GM21786 (cell line): ENCODE data around the gene TBC1D19.

ENCODE experiments used
- ATAC-seq: cut with Tn5 transposase; IDR thresholded peaks from one replicate; pipeline ENCODE4 v1.9.1; 2021; ENCODE audit not compliant: unreplicated experiment

Gene TBC1D19

DNA sequence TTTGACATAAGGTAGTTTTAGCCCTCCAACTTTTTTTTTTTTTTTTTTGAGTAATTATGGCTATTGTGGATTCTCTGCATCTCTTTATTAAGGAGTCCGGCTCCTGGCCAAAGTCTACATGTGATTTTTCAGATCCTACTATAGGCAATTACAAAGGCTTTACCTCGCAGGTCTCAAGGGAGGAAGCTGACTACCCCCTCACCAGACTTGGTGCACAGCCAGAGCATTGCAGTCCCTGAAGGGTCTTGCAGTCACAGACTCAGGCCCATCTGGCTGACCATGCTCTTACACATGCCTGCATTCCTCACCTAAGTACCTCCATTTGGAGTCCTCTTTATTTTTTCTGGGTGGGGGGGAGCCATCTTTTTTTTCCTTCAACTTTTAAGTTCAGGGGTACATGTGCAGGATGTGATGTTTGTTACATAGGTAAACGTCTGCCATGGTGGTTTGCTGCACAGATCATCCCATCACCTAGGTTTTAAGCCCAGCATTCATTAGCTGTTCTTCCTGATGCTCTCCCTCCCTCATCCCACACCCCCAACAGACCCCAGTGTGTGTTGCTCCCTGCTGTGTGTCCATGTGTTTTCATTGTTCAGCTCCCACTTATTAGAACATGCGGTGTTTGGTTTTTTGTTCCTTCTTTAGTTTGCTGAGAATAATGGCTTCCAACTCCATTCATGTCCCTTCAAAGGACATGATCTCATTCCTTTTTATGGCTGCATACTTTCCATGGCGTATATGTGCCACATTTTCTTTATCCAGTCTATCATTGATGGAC lies 188.4 kb downstream of the TBC1D19 start:
- ATAC-seq, result no peak

DNA sequence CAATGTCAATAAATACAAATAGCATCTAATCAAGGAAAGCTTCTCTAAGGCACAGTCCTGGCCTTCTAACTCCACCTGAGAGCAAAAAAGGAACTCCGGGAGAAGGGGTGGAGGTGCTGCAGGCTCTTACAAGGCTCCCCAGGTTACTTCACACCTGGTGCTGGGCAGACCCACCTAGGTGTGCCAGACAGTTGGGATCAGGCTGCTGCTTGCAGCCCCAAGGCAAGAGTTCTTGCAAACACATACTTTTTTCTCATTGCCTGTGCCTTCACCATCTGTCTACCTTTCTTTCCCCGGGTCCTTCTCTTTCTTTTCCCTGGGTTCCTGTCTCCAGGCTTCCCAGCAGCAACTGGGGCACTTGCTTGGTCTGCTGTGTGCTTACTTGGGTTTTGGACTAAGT lies 195.3 kb downstream of the TBC1D19 start:
- ATAC-seq, result no peak

DNA sequence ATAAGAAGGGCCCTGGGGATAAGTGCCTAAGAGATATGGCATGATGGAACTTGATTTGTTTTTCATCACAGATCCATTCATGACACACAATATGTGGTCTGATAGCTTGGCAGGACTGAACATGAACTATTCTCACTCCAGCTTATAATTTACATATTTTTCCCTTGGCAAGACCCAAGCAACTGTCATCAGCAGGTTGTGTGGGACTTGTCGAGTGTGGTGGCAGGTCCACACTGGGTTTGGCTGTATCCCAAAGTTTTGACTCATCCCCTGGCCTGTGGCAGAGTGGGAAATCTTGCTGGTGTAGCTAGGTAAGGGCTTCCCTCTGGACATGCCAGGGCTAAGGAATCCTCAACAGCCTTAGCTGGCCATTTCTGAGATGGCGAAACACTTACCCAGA lies 195.8 kb downstream of the TBC1D19 start:
- ATAC-seq, result no peak

DNA sequence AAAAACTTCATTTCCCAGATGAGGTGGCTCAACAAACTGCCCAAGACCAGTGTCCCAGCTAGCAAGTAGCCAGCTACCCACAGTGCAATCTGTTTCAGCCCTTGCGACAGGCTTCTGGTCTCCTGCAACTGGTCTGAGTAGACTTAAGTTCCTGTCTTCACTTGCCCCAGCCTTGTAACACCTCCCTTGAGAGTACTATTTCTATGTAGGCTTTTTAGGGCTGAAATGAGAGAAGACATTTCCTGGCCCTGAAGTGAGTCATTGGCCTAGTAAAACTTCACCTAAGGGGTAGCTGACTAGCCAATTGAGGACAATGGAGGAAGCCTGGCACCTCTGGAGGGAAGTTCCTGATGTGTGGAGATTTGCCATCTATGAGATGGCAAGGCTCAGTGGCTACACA lies 196.7 kb downstream of the TBC1D19 start:
- peak; percentile 97 for ATAC-seq

DNA sequence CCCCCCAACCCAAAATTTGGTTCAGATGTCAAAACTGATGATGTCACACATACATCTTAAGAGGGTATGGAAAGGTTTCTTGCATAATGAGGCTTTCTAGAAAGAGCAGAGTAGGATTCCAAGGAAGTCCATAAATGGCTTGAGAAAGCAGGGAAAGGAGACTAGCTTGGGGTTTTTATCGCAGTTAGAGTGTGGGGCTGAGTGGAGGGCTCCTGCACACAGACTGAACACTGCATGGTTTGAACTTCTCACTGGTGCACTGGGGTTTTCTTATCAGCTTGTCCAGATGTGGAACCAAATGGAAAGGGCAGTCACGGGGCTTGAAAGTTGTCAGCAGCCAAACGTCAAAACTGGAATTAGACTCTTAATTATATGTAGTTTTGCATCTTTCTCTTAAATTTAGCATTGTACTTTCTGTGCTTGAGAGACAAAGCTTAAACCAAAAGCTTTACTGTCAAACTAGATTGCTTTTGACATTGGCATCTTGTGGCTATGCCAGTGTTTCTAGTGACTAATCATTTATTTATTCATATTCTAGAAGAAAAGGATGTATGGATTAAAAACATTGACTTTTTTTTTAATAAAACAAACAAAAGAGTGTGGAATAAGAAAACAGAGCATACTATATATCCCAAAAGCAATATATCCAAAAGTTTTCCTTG lies 198.4 kb downstream of the TBC1D19 start:
- ATAC-seq, result no peak

DNA sequence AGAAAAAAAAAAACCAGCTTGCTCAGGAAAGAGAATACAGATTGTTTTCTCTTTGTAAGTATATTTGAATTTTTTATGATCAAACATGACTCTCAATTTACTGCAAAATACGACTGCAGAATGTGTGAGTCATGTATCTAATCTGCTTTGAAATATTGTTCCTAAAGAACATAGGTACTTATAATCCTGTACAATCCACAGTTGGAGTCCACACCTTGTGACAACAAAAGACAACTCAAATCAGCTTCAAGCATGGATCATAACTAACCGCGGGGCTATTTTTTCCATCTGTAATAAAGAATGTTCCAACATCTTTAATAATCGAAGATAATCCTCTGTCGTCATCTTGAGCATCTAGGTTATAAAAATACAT lies 198.9 kb downstream of the TBC1D19 start:
- no peak for ATAC-seq

DNA sequence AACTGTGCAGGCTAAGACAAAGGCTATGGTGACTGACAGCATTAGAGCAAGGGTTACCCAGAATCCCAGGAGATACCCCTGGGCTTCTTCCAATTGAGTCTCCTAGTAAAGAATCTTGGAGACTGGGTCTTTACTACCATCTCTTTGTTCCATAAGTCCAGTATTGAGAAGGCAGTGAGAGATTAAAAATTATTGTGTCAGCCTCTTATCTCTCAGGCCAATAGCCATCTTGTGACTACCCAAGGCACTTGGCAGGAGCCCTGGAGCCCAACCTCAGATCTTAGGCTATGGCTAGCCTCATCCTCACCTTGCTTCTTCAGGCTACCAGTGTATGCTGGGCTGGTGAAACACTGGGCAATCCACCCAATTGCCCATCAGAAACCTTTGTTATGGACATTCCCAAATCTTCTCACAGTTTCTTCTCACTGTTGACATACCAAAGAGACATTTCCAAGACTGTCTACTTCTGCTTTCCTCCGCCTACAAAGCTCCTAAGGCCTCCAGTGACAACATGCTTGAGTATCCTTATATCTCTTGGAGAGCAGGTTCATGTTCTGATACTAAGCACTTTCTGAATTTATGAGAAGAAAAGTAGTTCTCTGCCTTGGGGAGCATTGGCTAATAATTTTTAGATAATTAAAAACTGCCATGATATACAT lies 200.5 kb downstream of the TBC1D19 start:
- no peak for ATAC-seq

DNA sequence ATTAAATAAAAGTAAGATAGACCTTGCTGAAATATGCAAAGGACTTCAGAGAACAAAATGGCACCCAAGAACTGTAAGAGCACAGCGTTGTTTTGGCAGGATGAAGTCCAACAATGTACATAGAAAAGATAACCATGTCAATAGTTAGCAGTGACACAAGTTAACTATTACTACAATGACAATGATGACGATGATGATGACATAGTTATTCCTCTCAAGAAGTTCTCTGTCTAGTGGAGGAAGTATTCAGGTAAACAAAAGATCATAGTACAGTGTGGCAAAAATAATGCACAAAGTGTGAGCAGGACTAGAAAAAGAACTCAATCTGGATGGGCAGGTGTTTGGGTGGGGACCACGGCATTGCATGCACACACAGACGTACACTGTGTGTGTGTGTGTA lies 201.4 kb downstream of the TBC1D19 start:
- no peak for ATAC-seq

DNA sequence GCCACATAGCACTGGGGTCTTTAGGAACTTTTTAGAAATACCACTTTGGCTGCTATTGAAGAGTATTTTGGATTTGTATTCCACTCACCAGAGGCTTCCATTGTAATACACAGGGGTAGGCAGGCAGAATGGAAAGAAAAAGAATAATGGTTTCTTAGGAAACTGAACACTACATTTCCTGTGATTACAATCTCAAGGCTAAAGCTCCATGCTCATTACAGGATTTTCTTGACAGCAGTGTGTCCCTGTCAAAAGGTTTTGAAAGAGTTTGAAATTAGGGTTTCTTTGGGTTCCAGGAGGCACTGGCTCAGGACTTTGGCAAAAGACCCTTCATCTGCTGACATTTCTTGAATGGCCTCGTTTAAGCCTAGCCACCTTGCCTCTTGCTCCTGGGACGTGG lies 201.9 kb downstream of the TBC1D19 start:
- ATAC-seq, result no peak

DNA sequence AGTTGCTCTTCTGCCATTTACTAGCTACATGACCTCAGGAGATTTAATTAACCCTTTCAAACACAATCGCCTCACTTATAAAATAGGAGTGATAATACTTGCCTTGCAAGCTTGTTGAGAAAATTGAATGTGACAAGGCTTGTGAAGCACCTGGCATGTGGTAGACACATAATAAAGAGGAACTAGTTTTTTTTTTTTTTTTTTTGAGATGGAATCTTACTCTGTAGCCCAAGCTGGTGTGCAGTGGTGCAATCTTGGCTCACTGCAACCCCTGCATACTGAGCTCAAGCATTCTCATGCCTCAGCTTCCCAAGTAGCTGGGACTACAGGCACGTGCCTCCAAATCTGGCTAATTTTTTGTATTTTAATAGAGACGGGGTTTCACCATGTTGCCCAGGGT lies 203.0 kb downstream of the TBC1D19 start:
- ATAC-seq, result no peak

DNA sequence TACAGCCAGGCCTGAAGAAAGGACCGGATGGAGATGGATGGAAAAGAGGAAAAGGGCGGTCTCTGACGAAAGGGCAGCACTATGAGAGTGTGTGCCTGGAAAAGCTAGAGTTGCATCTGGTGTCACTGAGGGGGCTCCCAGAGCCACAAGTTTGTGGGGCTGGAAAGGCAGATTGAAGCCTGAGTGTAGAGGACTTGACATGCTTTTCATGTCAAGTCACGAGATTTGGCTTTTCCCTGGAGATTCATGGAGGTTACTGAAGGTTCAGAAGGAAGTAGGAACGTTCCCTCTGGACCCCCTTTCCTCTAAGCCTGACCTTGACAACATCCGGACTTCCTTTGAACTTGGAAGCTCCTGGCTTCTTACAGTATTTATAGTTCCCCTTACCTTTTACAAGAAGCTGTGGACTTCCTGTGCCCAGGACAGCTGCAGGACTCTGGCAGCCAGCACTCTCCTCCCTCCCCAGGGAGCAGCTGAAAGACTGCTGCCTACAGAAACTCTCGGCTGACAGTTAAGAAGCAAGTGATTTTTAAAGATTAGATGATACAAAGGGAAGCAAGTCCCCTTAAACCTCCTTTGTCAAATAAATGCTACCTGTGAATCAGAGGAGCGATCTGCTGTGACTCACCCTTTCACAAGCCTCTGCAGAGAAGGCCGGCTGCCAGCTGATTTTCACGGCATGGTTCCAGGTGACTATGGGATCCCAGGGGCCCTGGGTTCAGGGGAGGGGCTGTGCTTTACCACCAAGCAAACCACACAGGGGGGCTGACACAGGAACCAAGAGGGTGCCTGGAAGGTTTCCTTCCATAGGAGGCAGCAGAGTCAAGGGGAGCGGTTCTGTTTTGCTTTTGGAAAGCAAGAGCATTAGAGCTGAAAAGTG lies 203.8 kb downstream of the TBC1D19 start:
- no peak for ATAC-seq

DNA sequence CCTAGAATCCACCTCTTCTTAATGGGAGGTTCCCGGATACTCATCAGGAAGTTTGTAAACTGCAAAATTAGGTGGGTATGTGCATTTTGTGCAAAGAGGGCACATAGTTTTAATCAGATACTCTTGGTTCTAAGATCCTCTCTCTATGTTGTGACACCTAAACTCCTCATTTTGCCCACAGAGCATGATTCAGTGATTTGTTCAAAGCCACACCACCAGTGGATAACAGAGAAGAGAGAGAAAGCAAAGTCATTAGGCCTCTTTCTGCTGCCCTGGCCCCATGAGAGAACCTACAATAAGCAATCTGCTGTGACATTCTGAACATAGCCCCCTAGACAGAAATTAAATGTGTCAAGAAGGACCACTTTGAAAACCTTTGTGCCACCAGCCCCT lies 204.5 kb downstream of the TBC1D19 start:
- ATAC-seq, result no peak

DNA sequence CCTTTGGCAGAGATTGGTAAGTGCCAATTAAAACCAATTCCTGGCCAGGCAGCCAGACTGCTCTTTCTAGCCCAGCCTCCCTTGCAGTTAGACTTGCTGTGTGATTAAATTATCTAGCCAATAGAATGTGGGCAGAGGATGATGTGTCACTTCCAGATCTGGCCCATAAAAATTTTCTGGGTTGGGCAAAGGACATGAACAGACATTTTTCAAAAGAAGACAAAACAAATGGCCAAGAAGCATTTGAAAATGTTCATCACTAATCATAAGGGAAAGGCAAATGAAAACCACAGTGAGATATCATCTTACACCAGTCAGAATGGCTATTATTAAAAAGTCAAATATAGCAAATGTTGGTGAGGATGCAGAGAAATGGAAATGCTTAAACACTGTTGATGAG lies 205.3 kb downstream of the TBC1D19 start:
- no peak for ATAC-seq

DNA sequence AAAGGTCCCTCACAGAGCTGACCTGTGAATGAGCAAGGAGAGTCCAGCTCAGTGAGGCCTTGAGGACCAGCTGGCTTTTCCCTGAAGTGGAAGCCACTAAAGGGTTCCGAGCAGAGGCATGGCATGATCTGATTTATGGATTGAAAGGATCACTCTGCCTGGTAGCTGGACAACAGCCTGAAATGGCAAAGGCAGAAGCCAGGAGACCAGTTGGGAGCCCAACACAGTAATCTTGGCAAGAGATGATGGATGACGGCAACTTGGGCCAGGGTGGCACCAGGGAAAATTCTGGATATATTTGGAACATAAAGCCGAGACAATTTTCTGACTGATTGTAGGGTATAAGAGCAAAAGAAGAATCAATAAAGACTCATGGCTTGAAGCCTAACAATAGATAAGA lies 207.5 kb downstream of the TBC1D19 start:
- no peak for ATAC-seq

DNA sequence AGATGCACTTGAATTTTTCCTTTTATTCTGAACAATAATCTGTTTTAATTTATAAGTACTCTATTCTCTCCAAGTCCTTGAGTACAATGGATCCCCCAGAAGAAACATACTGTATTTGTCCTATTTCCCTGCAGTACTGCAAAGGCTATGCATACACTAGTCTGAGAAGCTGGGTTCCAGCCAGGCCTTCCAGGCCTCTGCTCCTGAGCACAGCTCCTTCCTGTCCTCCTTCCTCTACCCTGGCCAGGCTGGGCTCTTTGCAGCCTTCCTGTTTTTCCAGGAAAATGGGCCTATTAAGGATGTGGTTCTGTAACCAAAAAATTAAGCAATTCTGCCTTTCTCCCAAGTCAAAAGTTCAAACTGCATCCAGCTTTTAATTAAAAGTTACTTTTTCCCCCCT lies 208.8 kb downstream of the TBC1D19 start:
- ATAC-seq, result no peak

DNA sequence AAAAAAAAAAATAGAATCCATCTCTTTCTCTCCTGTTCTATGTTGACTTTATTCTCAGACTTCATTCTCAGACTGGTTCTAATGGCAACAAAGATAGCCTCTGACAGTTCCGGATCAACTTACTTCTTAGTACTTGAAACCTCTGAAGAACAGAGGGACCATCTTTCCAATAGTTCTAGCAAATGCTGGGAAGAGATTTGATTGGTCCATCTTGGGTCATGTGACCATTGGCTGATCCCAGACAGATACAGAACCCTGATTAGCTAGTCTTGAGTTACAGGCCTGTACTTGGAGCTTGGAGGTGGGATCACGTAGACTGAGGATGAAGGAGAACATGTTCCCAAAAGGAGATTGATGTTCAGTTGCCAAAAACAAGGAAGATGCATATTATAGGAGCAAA lies 209.9 kb downstream of the TBC1D19 start:
- no peak for ATAC-seq

DNA sequence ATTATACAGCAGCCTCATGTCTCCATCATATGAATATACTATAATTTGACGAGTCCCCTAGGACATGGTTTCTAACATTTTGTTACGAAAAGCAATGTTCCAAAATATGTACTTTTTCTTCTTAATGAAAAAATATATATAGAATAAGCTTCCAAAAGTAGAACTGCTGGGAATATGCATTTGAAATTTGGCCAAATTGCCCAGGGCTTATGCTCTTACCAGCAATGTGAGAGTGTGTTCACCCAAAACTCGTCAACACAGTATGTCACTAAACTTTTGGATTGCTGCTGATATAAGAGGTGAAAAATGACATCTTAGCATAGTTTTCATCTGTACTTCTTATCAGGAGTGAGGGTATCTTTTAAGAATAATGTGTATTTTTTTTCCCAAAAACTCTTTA lies 212.2 kb downstream of the TBC1D19 start:
- ATAC-seq, result no peak

DNA sequence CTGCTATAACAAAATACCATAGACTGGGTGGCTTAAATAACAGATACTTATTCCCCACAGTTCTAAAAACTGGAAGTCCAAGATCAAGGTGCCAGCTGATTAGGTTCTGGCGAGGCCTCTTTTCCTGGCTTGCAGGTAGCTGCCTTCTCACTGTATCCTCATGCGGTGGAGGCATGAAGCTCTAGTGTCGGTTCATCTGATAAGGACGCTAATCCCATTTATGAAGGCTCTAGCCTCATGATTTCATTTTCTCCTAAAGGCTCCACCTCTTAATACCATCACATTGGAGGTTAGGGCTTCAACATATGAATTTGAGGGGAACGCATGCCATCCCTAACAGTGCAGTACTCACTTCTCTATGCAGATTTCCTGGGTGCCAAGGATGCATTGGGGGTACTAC lies 218.9 kb downstream of the TBC1D19 start:
- no peak for ATAC-seq

DNA sequence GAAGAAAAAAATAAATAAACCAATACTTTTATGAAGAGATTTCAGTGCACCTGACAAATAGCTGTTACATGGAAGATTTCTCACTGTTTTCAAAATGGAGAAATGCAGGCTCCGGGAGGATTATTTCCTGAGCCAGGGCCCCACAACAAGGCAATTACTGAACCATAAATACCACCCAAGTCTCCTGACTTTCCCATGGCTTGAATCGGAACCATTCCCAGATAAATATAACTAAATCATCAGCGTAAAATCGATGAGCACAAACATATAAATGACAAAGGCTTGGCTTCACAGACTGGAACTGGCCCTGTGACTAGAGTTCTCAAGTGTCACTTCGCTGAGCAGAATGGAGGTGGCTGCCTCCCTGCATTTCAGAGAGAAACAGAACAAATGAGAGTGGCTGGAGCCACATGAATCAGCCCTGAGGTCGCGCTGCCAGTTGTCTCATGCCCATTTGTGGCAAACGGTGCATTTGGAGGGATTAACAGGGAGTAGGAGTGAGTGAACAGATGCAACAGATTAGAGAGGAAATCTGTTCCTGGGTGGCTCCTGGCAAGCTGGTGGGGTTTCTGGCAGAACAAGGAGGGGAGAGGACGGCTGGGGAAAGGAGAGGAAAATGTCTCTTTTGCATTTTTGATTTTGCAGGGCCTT lies 219.5 kb downstream of the TBC1D19 start:
- ATAC-seq, result no peak

DNA sequence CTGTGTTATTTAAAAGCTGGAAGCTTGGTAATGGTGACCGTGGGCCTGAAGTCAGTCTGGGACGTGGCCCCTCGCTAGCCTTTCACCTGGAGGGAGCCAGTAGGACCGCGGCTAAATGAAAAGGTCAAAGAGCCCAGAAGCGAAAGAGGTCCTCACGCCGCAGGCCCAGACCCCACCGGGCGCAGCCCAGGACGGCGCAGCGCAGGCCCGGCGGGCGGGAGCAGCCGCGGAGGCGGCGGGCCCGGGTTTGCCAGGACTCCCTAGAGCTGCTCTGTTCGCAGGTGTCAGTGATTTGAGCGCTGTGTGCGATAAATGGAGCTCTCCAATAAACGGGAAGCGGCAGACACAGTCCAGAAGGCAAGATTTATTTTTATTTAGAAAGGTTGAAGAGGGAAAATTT lies 220.6 kb downstream of the TBC1D19 start:
- no peak for ATAC-seq

DNA sequence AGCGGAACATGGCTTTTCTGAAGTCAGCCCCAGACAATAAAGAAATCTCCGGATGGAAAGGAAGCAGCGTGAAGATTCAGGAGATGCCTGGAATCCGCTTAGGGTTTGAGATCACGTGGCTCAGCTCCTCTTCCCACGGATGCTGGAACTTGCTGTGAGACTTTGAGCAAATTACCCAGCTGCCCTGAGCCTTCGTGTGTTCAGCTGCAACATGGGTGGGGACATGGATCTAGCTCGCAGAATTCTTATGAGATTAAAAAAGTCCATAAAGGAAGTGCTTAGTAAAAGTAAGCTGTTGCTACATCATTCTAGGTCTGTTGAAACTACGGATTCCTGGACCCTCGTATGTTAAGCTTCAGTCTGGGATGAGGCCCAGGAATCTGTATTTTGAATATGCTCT lies 221.0 kb downstream of the TBC1D19 start:
- no peak for ATAC-seq
